Neural cell (in vitro differentiated cells): ENCODE data around the gene ZNF787. TPM values are rescaled to one million over a fixed set of nuclear protein-coding genes. Genes with fewer than 3 reads are reported as not detected.

Source experiments
- H2AFZ ChIP-seq: fragments of 200-600, 300-800 bp; sonication (generic), shearing (Covaris generic); 2 replicates; pipeline ENCODE4 v1.6.0; 2014; ENCODE audit warnings: low read depth, mild to moderate bottlenecking, antibody characterized with exemption, low read length, moderate library complexity
- H3F3A ChIP-seq: fragments of 200-600 bp; shearing (Covaris generic); 2 replicates; pipeline ENCODE4 v1.6.1; 2016; ENCODE audit warnings: mild to moderate bottlenecking, moderate library complexity, mixed read lengths, antibody characterized with exemption, low read length; ENCODE audit not compliant: insufficient read depth, poor library complexity, severe bottlenecking
- H3K27ac ChIP-seq: fragments of 200-600, 300-800 bp; sonication (generic), shearing (Covaris generic); 2 replicates; pipeline ENCODE4 v1.5.1; 2014; ENCODE audit warnings: mild to moderate bottlenecking, low read length, moderate library complexity
- H3K27me3 ChIP-seq: fragments of 300-800, 200-600 bp; sonication (generic), shearing (Covaris generic); 2 replicates; pipeline ENCODE4 v1.6.0; 2014; ENCODE audit warnings: mild to moderate bottlenecking, low read depth, low read length, moderate library complexity; ENCODE audit not compliant: insufficient read depth
- H3K36me3 ChIP-seq: fragments of 300-800, 200-600 bp; sonication (generic), shearing (Covaris generic); 2 replicates; pipeline ENCODE4 v1.5.1; 2014; ENCODE audit warnings: mild to moderate bottlenecking, antibody characterized with exemption, low read length, moderate library complexity; ENCODE audit not compliant: insufficient read depth
- H3K4me2 ChIP-seq: fragments of 300-800, 200-600 bp; sonication (generic), shearing (Covaris generic); 2 replicates; pipeline ENCODE4 v1.6.0; 2014; ENCODE audit warnings: mild to moderate bottlenecking, low read length
- H3K4me3 ChIP-seq: fragments of 300-800, 200-600 bp; sonication (generic), shearing (Covaris generic); 2 replicates; pipeline ENCODE4 v1.5.1; 2014; ENCODE audit warnings: mild to moderate bottlenecking, low read length, moderate library complexity
- H3K79me2 ChIP-seq: fragments of 200-600 bp; shearing (Covaris generic); replicated peaks from 2 replicates; pipeline ENCODE4 v1.6.0; 2014; ENCODE audit warnings: mild to moderate bottlenecking, low read length, moderate library complexity; ENCODE audit not compliant: insufficient read depth
- H3K9ac ChIP-seq: fragments of 300-800, 200-600 bp; sonication (generic), shearing (Covaris generic); 2 replicates; pipeline ENCODE4 v1.6.1; 2016; ENCODE audit warnings: mild to moderate bottlenecking, low read length, mixed read lengths
- H3K9me2 ChIP-seq: fragments of 200-600 bp; shearing (Covaris generic); 2 replicates; pipeline ENCODE4 v1.6.1; 2016; ENCODE audit warnings: mild to moderate bottlenecking, low read length, mixed read lengths; ENCODE audit not compliant: insufficient read depth
- H3K9me3 ChIP-seq: fragments of 200-600, 300-800 bp; sonication (generic), shearing (Covaris generic); 2 replicates; pipeline ENCODE4 v1.6.1; 2016; ENCODE audit warnings: mild to moderate bottlenecking, mixed run types, low read length, moderate library complexity, mixed read lengths
- H4K20me1 ChIP-seq: fragments of 200-600 bp; shearing (Covaris generic); 2 replicates; pipeline ENCODE4 v1.6.1; 2016; ENCODE audit warnings: mild to moderate bottlenecking, mixed run types; ENCODE audit not compliant: insufficient read depth
- CTCF ChIP-seq: fragments of 450-650 bp; IDR thresholded peaks from 2 replicates; pipeline ENCODE4 v1.5.1; 2014; ENCODE audit warnings: antibody characterized with exemption, mild to moderate bottlenecking, moderate library complexity; ENCODE audit not compliant: poor library complexity, severe bottlenecking
- EP300 ChIP-seq: fragments of 450-650 bp; conservative IDR thresholded peaks from 2 replicates; pipeline ENCODE4 v1.6.1; 2014; ENCODE audit warnings: antibody characterized with exemption, mild to moderate bottlenecking, moderate library complexity; ENCODE audit not compliant: poor library complexity, severe bottlenecking
- EZH2 ChIP-seq: fragments of 200-600, 300-800 bp; shearing (Covaris generic), sonication (generic); IDR thresholded peaks from 2 replicates; pipeline ENCODE4 v1.6.1; 2014; ENCODE audit warnings: antibody characterized with exemption, low read length, borderline replicate concordance, mild to moderate bottlenecking; ENCODE audit not compliant: insufficient read depth, poor library complexity, severe bottlenecking
- MXI1 ChIP-seq: fragments of 450-650 bp; conservative IDR thresholded peaks from 2 replicates; pipeline ENCODE4 v1.6.1; 2014; ENCODE audit warnings: antibody characterized with exemption, mild to moderate bottlenecking; ENCODE audit not compliant: poor library complexity, severe bottlenecking
- POLR2AphosphoS5 ChIP-seq: IDR thresholded peaks from 2 replicates; pipeline ENCODE4 v1.6.1; 2012
- RAD21 ChIP-seq: fragments of 450-650 bp; conservative IDR thresholded peaks from 2 replicates; pipeline ENCODE4 v1.6.1; 2014; ENCODE audit warnings: antibody characterized with exemption, mild to moderate bottlenecking, moderate library complexity
- SMC3 ChIP-seq: fragments of 450-650 bp; conservative IDR thresholded peaks from 2 replicates; pipeline ENCODE4 v1.6.1; 2014; ENCODE audit warnings: antibody characterized with exemption, mild to moderate bottlenecking, moderate library complexity; ENCODE audit not compliant: poor library complexity
- TAF1 ChIP-seq: IDR thresholded peaks from 2 replicates; pipeline ENCODE4 v1.6.1; 2012; ENCODE audit warnings: low read depth
- polyA plus RNA-seq: library from polyadenylated mRNA; depleted of rRNA; stranded (reverse); fragments of >200 nt; gene quantifications from 2 replicates; pipeline ENCODE4 v1.2.3, GENCODE V29; 2014
- TF ChIP-seq, protein P1 (sequence below): IDR thresholded peaks from 2 replicates; pipeline ENCODE4 v1.6.1; 2012; ENCODE audit warnings: borderline replicate concordance

Gene ZNF787
- polyA plus RNA-seq, 1 donor from 2014 or later = 11.4 TPM

DNA sequence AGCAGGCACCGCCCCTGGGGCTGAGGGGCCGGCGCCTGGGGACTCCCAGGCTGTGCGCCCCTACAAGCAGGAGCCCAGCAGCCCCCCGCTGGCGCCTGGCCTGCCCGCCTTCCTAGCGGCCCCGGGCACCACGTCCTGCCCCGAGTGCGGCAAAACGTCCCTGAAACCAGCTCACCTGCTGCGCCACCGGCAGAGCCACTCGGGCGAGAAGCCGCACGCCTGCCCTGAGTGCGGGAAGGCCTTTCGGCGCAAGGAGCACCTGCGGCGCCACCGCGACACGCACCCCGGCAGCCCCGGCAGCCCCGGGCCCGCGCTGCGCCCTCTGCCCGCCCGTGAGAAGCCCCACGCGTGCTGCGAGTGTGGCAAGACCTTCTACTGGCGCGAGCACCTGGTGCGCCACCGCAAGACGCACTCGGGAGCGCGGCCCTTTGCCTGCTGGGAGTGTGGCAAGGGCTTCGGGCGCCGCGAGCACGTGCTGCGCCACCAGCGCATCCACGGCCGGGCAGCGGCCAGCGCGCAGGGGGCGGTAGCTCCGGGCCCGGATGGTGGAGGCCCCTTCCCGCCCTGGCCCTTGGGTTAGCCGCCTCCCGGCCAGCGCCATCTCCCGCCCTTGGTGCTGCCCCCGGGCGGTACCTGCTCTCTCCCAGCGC lies 38.7 kb upstream of the ZNF787 start:
- no peaks in the 10 kb centered on the region for H4K20me1 ChIP-seq
- no peaks in the 10 kb centered on the region for H3F3A ChIP-seq
- no peaks in the 10 kb centered on the region for H3K36me3 ChIP-seq
- H2AFZ ChIP-seq = no peak overlapping the region
- H3K9me3 ChIP-seq = no peaks in the 10 kb centered on the region
- TF ChIP-seq POLR2AphosphoS5 = no peak
- no peak for TF ChIP-seq MXI1
- TF ChIP-seq, protein P1, sequence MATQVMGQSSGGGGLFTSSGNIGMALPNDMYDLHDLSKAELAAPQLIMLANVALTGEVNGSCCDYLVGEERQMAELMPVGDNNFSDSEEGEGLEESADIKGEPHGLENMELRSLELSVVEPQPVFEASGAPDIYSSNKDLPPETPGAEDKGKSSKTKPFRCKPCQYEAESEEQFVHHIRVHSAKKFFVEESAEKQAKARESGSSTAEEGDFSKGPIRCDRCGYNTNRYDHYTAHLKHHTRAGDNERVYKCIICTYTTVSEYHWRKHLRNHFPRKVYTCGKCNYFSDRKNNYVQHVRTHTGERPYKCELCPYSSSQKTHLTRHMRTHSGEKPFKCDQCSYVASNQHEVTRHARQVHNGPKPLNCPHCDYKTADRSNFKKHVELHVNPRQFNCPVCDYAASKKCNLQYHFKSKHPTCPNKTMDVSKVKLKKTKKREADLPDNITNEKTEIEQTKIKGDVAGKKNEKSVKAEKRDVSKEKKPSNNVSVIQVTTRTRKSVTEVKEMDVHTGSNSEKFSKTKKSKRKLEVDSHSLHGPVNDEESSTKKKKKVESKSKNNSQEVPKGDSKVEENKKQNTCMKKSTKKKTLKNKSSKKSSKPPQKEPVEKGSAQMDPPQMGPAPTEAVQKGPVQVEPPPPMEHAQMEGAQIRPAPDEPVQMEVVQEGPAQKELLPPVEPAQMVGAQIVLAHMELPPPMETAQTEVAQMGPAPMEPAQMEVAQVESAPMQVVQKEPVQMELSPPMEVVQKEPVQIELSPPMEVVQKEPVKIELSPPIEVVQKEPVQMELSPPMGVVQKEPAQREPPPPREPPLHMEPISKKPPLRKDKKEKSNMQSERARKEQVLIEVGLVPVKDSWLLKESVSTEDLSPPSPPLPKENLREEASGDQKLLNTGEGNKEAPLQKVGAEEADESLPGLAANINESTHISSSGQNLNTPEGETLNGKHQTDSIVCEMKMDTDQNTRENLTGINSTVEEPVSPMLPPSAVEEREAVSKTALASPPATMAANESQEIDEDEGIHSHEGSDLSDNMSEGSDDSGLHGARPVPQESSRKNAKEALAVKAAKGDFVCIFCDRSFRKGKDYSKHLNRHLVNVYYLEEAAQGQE = no peak
- no peak for TF ChIP-seq CTCF
- no peak for TF ChIP-seq SMC3
- no peak for TF ChIP-seq RAD21
- TF ChIP-seq EP300 = no peak
- TF ChIP-seq EZH2 = no peak
- no peak for TF ChIP-seq TAF1
- H3K9me2 ChIP-seq = no peaks in the 10 kb centered on the region
- H3K27ac ChIP-seq = no peak overlapping the region
- no peak overlapping the region for H3K4me3 ChIP-seq
- H3K79me2 ChIP-seq = no peaks in the 10 kb centered on the region
- H3K9ac ChIP-seq = no peak overlapping the region
- H3K4me2 ChIP-seq = no peak overlapping the region
- no peaks in the 10 kb centered on the region for H3K27me3 ChIP-seq

- Histone ChIP-seq H3K4me2 (no peak overlapping the region), H4K20me1 (no peaks in the 10 kb centered on the region), H3K9me3 (no peaks in the 10 kb centered on the region), H3K9ac (no peak overlapping the region), H3K27me3 (no peaks in the 10 kb centered on the region), H2AFZ (no peak overlapping the region), H3K27ac (no peak overlapping the region), H3K79me2 (no peaks in the 10 kb centered on the region), H3F3A (no peaks in the 10 kb centered on the region), H3K36me3 (no peaks in the 10 kb centered on the region), H3K9me2 (no peaks in the 10 kb centered on the region), H3K4me3 (no peak overlapping the region)
- TF ChIP-seq TAF1 = no peak
- no peak for TF ChIP-seq RAD21
- no peak for TF ChIP-seq CTCF
- TF ChIP-seq EP300 = no peak
- TF ChIP-seq, protein P1 = no peak
- TF ChIP-seq SMC3 = no peak
- TF ChIP-seq POLR2AphosphoS5 = no peak
- TF ChIP-seq MXI1 = no peak
- no peak for TF ChIP-seq EZH2
Observed at GRCh38 chr19:56159009-56159559, 38.0 kb upstream of the ZNF787 start.
